ENCODE measurements around the gene STX5.
"Not testable (repeated sequence)": the region's sequence is repeated elsewhere in the genome, so short reads cannot be mapped to it uniquely, and the experiment has no call there.

Gene STX5

DNA sequence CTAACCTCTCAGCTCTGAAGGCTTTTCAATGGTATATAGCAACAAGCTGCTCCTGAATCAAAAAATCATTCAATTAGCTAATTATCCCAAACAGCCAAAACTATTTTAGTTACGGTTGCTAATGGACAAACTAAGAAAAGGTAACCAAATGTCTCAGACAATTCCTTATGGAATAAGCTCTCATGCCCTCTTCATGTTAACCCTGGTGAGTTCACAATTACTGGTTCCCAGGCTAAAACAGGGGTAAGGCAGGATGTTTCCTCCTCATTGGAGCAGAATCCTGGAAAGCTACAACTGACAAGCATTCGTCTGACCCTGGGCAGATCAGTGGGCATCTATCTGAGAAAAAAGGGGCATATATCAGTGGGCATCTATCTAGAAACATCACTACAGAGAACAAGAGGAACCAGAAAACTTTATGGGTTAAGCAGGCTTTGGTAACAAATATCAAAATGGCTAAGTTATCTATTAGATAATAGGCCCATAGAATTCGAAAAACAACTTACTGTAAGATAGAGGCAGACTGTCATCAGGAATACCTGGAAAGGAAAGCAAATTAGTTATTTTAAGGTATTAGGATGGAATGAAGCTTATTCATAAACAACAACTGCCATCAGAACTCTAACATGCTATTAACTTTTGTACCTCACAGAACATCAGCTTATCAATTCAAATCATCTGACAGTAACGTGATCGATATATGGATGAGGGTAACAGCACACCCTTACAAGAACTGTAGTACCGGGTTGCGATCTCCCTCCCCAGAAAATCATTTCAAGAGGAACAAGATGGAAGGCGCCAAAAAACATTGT, 22.4 kb upstream of the STX5 start:
- DNase-seq = peak; percentile 53

DNA sequence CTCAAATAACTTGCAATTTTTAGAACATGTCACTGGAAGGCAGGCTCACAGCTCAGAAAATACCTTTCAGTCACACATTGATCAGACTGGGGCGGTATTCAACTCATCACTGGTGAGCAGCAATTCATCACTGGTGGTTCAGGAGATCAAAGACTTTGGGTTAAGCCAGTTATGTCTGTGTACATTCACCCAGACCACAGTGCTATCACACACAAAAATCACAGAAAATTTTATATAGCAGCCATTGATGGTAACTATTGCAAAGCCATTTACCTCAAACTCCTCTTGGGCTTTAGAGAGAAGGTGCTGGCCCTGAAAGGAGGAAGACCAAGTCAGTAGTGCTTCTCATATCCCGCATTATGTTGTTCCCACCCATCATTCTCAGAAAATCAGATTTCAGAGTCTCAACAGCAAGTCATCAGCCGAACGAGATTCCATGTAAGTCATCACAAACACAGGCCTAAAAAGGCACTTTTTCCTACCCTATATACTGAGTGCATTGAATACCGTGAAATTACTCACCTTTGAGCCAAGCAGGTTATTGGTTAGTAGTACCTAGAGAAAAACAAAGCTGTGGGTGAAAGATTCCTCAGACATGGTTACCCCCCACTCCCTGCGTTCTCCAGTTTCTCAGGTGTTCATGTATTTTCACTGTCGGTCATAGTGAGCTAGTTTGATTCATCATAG, 21.6 kb upstream of the STX5 start:
- peak; percentile 30 for DNase-seq

DNA sequence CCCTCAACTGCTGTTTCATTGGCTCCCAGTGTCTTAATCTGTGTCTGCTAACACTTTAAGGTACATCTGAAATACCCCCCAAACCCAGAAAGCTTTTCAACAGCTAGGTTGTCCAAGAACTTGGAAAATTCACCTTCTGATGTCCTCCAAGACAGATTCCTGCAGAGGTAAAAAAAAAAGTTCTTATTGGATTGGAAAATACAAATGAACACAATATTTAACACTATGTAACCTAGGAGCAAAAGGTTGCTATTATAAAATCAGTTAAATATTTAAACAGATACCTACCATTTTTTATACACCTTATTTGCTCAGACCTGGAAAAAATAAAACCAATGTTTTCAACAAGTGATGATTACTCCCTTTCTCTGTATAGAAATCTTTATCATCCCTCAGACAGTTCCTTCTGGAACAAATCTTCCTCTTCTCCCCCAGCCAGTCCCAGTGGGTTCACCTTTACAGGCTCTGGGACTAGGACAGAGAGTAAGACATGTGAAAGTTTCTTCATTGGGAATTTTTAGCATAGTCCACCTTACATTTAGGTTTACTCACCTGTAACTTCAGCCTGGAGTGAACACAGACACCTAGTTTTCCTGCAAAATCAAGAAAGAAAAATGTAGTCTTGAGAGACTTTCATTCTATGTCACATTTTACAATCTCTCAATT, 20.8 kb upstream of the STX5 start:
- no peak for DNase-seq

DNA sequence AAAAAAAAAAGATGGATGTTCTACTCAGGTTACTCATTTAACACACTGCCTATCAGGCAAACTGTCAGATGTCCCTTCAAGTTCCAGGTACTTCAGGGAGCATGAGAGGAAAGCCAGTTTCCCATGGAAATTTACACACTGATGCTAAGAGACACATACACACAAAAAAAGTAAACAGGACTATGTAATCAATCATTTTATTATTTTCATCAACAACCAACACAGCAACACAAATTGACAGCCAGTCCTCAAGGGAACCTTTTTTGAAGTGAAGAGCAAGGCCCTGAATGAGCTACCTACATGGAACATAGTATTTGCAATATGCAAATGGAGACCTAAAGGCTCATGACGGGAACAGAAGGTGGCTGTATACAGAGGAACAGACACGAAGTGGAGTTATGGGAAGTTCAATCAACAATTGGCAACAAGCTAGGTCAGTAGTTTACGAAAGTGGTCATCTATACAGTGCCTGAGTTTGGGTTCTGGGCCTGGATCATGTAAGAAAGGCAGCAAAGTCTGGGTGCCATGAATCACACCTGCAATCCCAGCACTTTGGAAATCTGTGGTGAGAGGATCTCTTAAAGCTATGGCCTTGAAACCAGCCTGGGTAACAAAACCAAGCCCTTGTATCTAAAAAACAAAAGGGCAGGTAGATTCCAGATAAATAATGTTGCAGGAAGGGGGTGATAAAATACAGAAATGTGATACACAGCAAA, 20.1 kb upstream of the STX5 start:
- no peak for DNase-seq

DNA sequence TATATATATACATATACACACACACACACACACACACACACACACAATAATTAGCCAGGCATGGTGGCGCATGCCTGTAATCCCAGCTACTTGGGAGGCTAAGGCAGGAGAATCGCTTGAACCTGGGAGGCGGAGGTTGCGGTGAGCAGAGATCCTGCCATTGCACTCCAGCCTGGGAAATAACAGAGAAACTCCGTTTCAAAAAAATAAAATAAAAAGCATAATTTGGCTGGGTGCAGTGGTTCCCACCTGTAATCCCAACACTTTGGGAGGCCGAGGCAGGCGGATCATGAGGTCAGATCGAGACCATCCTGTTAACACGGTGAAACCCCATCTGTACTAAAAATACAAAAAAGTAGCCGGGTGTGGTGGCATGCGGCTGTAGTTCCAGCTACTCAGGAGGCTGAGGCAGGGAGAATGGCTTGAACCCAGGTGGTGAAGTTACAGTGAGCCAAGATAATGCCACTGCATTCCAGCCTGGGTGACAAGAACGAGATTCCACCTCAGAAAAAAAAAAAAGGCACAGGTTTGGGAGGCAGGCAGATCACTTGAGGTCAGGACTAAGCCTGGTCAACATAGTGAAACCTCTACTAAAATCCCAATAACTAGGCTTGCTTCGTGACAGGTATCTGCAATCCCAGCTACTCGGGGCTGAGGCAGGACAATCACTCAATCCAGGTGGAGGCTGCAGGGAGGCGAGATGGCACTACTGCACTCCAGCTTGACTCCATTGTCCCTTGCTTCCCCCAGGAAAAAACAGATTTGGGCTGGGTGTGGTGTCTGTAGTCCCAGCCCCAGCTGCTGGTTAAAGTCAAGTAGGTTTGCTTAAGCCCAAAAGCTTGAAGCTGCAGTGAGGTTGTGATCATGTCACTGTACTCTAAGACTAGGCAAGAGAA, 19.3 kb upstream of the STX5 start:
- peak; percentile 62 for DNase-seq

DNA sequence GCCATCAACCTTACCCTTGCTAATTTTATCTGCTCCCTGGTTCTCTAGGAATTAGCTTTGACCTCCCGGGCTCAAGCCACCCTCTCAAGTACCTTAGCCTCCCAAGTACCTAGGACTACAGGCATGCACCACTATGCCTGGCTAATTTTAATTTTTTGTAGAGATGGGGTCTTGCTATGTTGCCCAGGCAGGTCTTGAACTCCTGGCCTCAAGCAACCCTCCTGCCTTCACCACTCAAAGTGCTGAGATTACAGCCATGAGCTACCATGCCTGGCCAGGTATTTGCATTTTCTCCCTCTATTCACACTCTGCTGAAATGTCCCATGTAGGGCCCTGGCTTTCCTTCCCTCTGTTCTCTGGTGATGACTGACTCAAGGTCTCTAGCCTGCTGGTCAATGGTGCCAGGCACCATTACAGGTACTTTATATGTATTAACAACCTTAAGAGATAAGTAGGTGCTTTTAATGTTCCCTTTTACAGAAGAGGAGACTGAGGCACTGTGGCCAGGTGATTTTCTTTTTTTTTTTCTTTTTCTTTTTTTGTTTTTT, 16.0 kb upstream of the STX5 start:
- no peak for DNase-seq

DNA sequence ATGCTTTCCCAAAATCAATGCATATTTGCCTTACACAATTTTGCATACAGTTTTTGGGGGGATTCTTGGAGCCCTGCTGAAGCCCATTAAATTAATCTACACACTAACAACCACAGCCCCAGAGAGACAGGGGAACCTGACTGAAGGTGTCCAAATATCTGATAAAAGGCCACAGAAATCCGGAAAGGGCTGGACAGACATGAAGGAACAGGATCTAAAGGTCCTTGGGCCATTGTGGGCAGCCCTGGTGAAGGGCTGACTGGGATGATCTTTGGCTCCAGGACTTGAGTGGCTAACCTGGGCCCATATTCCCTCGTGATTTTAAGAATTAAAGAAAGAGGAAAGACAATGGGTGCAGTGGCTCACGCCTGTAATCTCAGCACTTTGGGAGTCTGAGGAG, 14.3 kb upstream of the STX5 start:
- no peak for DNase-seq

DNA sequence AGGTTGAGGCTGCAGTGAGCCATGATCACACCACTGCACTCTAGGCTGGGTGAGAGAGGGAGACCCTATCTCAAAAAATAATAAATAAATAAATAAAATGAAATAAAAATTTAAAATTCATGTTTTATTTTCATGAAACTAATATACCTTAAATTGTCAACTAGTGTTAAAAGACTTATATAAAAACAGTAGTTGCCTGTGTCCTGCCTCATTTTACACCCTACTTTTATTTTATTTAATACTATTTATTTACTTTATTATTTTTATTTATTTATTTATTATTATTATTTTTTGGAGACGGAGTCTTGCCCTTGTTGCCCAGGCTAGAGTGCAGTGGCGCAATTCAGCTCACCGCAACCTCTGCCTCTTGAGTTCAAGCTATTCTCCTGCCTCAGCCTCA, 12.3 kb upstream of the STX5 start:
- DNase-seq = no peak

DNA sequence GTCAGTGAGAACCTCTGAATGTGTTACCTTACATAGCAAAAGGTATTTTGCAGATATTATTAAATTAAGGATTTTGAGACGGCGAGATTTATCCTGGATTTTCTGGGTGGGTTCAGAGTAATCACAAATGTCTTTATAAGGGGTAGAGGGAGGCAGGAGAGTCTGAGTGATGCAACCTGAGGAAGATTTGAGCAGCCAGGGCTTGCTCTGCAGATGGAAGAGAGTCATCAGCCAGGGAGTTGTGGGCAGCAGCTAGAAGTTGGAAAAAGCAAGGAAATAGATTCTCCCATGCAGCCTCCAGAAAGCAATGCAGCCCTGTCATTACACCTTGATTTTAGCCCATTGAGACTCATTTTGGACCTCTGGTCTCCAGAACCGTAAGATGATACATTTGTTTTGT, 11.6 kb upstream of the STX5 start:
- DNase-seq = no peak

DNA sequence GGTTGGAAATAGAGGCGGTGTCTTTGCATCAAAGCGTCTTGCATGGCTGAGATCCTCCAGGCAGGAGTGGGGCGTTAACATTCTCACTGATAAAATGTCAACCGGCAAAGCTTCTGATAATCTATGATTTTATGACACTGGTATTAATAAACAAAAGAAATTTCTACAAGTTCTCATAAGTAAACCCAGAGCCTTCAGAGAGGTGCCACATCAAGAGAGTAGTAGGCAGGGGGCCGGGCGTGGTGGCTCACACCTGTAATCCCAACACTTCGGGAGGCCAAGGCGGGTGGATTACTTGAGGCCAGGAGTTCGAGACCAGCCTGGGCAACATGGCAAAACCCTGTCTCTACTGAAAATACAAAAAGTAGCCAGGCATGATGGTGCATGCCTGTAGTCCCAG, 11.0 kb upstream of the STX5 start:
- DNase-seq = not testable (repeated sequence)

DNA sequence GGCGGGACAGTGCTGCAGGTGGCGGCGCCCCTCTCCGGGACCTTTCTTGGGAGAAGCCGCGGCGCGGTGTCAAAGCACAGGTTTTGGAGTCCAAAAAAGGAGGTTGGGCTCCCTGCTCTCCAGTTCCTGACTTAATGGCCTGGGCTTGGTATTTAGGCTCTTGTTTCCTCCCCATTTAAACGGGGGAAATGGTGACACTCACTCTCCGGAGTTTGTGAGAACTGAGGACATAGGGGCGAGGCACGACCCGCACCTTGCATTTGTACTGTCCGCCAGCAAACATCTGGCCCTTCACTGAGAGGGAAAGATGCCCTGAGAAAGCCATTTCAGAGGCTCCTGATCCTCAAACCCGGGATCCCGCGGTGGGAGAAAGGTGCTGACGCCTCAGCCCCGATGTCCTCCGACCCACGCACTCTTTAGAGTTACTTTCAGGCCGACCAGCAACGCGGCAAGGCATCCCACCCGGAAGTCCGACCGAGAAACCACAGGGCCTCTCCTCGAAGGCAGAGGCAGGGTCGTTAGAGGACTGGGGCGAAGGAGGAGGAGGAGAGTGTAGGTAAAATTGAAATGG, 10.4 kb upstream of the STX5 start:
- peak; percentile 67 for DNase-seq

DNA sequence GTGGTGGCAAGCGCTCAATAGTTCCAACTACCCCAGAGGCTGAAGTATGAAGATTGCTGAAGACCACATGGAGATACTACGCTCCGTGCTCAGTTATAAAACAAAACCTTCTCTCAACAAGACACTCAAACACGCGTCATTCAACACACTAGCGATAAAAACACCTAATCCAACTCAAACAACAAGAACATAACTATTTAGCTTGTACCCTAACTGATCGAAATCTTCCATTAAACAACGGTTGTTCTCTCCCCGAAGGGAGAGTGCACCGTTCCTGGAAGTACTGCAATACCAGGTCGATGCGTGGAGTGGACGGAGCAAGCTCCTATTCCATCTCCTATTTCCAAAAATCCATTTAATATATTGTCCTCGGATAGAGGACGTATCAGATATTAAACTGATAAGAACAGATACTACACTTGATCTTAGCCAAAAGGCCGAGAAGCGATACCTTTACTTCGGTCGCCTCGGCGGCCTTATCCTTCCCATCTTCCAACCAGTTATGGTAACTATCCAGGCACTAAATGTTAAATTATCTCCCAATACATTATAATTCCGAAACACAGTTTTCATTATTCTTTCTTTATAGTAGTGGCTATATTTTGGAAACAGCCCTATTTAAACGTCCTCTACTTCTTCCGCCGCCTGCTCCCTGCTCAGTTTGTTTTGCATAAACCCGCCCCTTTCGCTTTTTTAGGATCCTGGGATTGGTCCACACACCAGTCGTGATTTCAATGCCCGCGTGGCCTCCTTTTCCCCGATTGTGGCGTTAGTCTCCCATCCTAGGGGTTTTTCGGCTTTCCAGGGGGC, 9.7 kb upstream of the STX5 start:
- DNase-seq = peak; percentile 84

DNA sequence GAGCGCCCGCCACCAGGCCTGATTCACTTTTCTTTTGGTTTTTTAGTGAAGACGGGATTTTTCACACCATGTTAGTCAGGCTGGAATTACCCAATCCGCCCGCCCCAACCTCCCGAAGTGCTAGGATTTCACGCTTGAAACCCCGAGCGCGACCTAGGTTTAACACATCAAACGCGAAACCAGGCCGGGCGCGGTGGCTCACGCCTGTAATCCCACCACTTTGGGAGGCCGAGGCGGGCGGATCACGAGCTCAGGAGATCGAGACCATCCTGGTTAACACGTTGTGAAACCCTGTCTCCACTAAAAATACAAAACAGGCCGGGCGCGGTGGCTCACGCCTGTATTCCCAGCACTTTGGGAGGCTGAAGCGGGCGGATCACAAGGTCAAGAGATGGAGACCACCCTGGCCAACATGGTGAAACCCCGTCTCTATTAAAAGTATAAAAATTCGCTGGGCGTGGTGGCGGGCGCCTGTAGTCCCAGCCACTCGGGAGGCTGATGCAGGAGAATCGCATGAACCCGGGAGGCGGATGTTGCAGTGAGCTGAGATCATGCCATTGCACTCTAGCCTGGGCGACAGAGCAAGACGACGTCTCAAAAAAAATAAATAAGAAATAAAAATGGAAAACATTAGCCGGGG, 9.0 kb upstream of the STX5 start:
- peak; percentile 90 for DNase-seq

DNA sequence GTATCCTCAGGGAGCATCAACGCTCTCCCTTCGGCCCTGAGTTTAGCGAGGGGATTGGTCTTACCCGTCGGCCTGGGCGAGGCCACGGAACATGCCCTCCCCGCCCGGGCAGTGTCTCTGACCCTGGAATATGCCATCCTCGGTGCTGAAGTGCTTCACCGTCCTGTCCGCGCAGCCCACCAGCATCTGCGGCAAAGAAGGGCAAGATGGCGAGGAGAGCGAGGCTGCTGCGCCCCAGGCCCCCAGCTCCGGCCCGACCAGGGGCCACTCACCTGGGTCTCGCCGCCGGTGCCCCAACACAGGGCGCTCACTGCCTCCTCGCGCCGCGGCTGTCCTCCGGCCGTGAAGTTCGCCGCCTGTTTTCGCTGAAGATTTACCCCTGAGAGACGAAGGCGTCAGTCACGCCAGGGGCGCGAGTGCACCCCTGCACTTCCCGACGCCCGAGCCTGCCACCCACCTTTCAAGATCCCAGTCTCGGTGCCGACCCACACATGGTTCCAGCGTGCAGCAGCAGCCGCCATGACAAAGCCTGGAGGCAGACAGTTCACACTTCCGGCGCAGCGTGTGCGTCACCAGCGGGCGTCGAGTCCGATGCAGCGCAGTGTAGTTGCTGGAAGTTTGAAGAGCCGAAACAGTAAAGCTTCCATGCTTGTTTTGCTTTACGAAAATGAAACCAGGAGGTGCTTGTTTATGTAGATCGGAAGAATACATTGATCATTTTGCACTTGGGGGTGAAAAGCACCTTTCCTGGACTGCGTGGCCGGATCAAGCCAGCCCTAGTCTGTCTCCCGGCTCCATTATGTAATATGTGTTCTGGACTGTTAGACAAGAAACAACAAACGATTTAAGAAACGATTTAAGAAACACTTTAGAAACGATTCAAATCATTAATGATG, 7.4 kb upstream of the STX5 start, which contains the start of gene WDR74:
WDR74 (minus strand) TSS at position 541 of the 896 bp plus-strand sequence; CDS start at position 521, 20 bp downstream.
- peak; percentile 94 for DNase-seq

DNA sequence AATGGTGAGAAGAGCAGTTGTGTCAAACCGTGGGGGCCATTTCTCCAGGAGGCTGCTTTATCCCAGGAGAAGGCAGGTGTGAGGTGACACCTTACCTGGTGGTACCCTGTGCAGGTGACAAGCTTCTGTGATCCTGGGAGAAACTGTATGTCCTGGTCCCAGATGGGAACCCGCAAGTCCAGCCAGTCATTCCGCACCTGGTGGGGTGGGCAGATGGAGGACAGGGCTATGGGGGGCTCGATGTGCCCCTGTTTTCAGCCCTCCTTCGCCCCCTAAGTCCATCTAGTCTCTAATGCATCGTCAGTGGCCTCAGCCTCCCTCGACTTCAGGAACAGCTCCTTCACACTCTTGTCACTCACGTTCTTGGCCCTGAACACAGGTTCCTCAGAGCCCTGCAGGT, 3.5 kb upstream of the STX5 start:
- DNase-seq = no peak

DNA sequence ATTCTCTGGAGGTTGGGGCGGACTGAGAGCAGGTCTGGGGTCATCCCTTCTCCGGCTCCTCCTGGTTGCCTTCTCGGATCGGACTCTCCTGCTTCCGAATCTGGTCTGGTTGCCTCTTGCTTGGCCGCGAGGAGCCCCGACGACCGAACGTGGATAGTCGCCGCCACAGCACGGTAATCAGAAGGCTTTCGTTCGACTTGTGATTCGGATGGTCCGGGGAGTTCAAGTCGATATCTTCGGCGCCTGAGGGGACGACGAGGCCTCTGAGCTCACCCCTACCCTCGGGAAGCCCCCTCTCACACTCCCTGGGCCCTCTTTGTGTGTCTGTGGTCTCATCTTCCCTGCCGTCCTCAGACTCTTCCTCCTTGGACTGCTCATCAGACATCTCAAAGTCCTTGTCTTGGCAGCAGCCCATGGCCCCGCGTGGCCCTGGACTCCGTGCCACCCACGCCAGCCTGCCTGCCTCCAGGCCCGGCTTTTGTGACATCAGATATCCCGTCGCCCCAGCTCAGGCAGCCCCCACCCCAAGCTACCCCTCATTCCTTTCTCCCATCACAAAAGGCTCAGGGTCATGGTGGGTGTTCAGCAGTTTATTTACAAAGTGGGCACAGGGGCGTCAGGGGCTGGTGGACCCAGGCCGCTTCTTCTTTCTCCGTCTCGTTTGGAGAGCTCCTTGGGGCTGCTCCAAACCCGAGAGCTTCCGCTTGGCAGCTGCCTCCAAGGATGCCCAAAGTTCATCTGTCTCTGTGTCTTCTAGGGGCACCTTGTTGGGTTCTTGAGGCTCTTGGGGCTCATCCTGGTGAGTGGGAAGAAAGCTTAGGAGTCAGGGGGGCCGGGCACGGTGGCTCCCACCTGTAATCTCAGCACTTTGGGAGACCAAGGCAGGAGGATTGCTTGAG, 734 bp upstream of the STX5 start, which contains the start of gene TEX54:
TEX54 (minus strand) TSS at position 506 of the 899 bp plus-strand sequence.
- no peak for DNase-seq

DNA sequence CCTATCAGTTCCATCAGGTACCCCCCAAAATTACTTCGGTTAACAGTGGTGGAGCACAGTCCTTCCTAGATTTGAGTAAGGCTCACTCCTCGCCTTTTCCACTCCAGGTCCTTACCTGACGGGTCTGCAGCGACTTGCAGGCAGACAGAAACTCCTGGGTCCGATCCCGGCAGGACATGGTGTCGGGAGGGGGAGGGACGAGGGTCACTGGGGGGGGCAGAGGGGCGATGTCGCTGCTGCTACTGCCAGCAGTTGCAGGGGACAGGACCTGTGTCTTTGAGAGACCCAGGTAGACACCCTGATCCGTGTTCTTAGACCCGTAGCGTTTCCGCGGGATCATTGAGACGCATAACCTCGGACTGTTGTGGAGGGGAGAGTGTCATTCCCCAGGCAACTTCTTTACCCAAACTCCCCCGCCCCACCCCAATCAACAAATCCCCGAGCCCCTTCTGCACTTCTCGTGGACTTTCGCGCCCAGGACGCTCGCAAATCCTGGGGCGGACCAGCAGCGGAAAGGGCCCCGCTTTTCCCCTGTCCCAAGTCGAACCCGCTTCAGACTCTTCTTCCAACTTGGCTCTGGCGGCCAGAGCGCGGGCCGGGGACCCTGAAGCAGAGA, 839 bp downstream of the STX5 start:
- DNase-seq = no peak
